WTC11 (cell line): ENCODE measurements around the gene SIGLEC10. TPM values are rescaled to one million over a fixed set of nuclear protein-coding genes. Genes with fewer than 3 reads are reported as not detected.

Source experiments
- ATAC-seq: fragments of 200-7000 bp; cut with Tn5 transposase; 2 replicates; pipeline ENCODE4 v1.10.0; 2021; ENCODE audit warnings: mild to moderate bottlenecking, moderate library complexity
- CTCF ChIA-PET: fragments of 300-600 bp; sonication (Branson Sonifier 250); formaldehyde crosslinking; loops from one replicate; lab custom pipeline; 2021; ENCODE audit warnings: antibody characterized with exemption; lab: Charles Lee
- POLR2A ChIA-PET: fragments of 350-600 bp; sonication (Branson Sonifier 250); formaldehyde crosslinking; loops from one replicate; lab custom pipeline; 2021; ENCODE audit warnings: antibody characterized with exemption; lab: Charles Lee
- DNase-seq: peaks from one replicate; pipeline ENCODE4 v3.0.0; 2021; ENCODE audit warnings: low spot score
- H3K27ac Mint-ChIP-seq: 2 replicates; pipeline ENCODE4 v1.8.0; 2021; ENCODE audit warnings: mixed read lengths
- H3K27me3 Mint-ChIP-seq: 2 replicates; pipeline ENCODE4 v1.8.0; 2021; ENCODE audit warnings: low read depth, mild to moderate bottlenecking, moderate library complexity, mixed read lengths
- H3K36me3 Mint-ChIP-seq: 2 replicates; pipeline ENCODE4 v1.8.0; 2021; ENCODE audit warnings: mixed read lengths
- H3K4me1 Mint-ChIP-seq: 2 replicates; pipeline ENCODE4 v1.8.0; 2022; ENCODE audit warnings: mixed read lengths
- H3K4me3 Mint-ChIP-seq: 2 replicates; pipeline ENCODE4 v1.8.0; 2021; ENCODE audit warnings: mild to moderate bottlenecking, moderate library complexity, mixed read lengths
- H3K9me3 Mint-ChIP-seq: 2 replicates; pipeline ENCODE4 v1.8.0; 2021; ENCODE audit warnings: mixed read lengths
- AR ChIP-seq: fragments of 250-450 bp; sonication (Bioruptor Pico); IDR thresholded peaks from 2 replicates; pipeline ENCODE4 v1.9.0; 2021; ENCODE audit warnings: mild to moderate bottlenecking
- ATF2 ChIP-seq: sonication (generic); formaldehyde crosslinking; IDR thresholded peaks from 2 replicates; pipeline ENCODE4 v1.8.1; 2022; ENCODE audit warnings: low read depth, missing genetic modification reagents, borderline replicate concordance
- ATF6 ChIP-seq: sonication (generic); formaldehyde crosslinking; IDR thresholded peaks from 2 replicates; pipeline ENCODE4 v1.8.1; 2023; ENCODE audit warnings: mild to moderate bottlenecking, missing genetic modification reagents
- CDX4 ChIP-seq: fragments of 250-450 bp; sonication (Bioruptor Pico); IDR thresholded peaks from 2 replicates; pipeline ENCODE4 v1.9.0; 2021; ENCODE audit warnings: moderate library complexity, mild to moderate bottlenecking, inconsistent platforms, borderline replicate concordance
- CREB1 ChIP-seq: sonication (generic); formaldehyde crosslinking; IDR thresholded peaks from 2 replicates; pipeline ENCODE4 v1.8.0; 2023; ENCODE audit warnings: mild to moderate bottlenecking, missing genetic modification reagents
- CREM ChIP-seq: sonication (generic); formaldehyde crosslinking; IDR thresholded peaks from 2 replicates; pipeline ENCODE4 v1.8.1; 2022; ENCODE audit warnings: mild to moderate bottlenecking, missing genetic modification reagents, moderate library complexity
- CTCF ChIP-seq: fragments of 200-600 bp; IDR thresholded peaks from 2 replicates; pipeline ENCODE4 v1.8.0; 2022; ENCODE audit warnings: antibody characterized with exemption
- ERG ChIP-seq: fragments of 250-450 bp; sonication (Bioruptor Pico); IDR thresholded peaks from 2 replicates; pipeline ENCODE4 v1.8.0; 2021; ENCODE audit warnings: mild to moderate bottlenecking
- ESRRA ChIP-seq: sonication (generic); formaldehyde crosslinking; IDR thresholded peaks from 2 replicates; pipeline ENCODE4 v1.8.1; 2022; ENCODE audit warnings: mild to moderate bottlenecking, missing genetic modification reagents, borderline replicate concordance
- FOXK1 ChIP-seq: sonication (generic); formaldehyde crosslinking; IDR thresholded peaks from 2 replicates; pipeline ENCODE4 v1.8.0; 2022; ENCODE audit warnings: mild to moderate bottlenecking, moderate library complexity, missing genetic modification reagents
- FOXP4 ChIP-seq: sonication (generic); formaldehyde crosslinking; IDR thresholded peaks from 2 replicates; pipeline ENCODE4 v1.8.0; 2022; ENCODE audit warnings: mild to moderate bottlenecking, missing genetic modification reagents
- IRF1 ChIP-seq: sonication (generic); formaldehyde crosslinking; IDR thresholded peaks from 2 replicates; pipeline ENCODE4 v1.8.0; 2023; ENCODE audit warnings: missing genetic modification reagents
- IRF2 ChIP-seq: sonication (generic); formaldehyde crosslinking; IDR thresholded peaks from 2 replicates; pipeline ENCODE4 v1.8.0; 2022; ENCODE audit warnings: low read depth, missing genetic modification reagents, borderline replicate concordance
- MAX ChIP-seq: sonication (generic); formaldehyde crosslinking; IDR thresholded peaks from 2 replicates; pipeline ENCODE4 v1.8.0; 2022; ENCODE audit warnings: mild to moderate bottlenecking, missing genetic modification reagents
- RELA ChIP-seq: sonication (generic); formaldehyde crosslinking; IDR thresholded peaks from 2 replicates; pipeline ENCODE4 v1.8.1; 2022; ENCODE audit warnings: missing genetic modification reagents, mild to moderate bottlenecking, borderline replicate concordance
- TEAD1 ChIP-seq: sonication (generic); formaldehyde crosslinking; IDR thresholded peaks from 2 replicates; pipeline ENCODE4 v1.8.0; 2022; ENCODE audit warnings: mild to moderate bottlenecking, missing genetic modification reagents
- TEAD4 ChIP-seq: sonication (generic); formaldehyde crosslinking; IDR thresholded peaks from 2 replicates; pipeline ENCODE4 v1.8.0; 2022; ENCODE audit warnings: mild to moderate bottlenecking, missing genetic modification reagents
- USF1 ChIP-seq: sonication (generic); formaldehyde crosslinking; IDR thresholded peaks from 2 replicates; pipeline ENCODE4 v1.8.0; 2022; ENCODE audit warnings: mild to moderate bottlenecking, missing genetic modification reagents
- USF2 ChIP-seq: sonication (generic); formaldehyde crosslinking; IDR thresholded peaks from 2 replicates; pipeline ENCODE4 v1.8.1; 2023; ENCODE audit warnings: mild to moderate bottlenecking, missing genetic modification reagents, moderate library complexity
- ZNF138 ChIP-seq: sonication (generic); formaldehyde crosslinking; conservative IDR thresholded peaks from 2 replicates; pipeline ENCODE4 v1.8.1; 2022; ENCODE audit warnings: mild to moderate bottlenecking, moderate library complexity, missing genetic modification reagents
- ZNF396 ChIP-seq: fragments of 250-450 bp; sonication (Bioruptor Pico); IDR thresholded peaks from 2 replicates; pipeline ENCODE4 v1.8.0; 2021; ENCODE audit warnings: mild to moderate bottlenecking, moderate library complexity, borderline replicate concordance
- total RNA-seq: library from RNA; stranded (reverse); gene quantifications from 3 replicates; pipeline ENCODE4 v1.2.3, GENCODE V29; 2021

Gene SIGLEC10
- total RNA-seq, 1 experiment from 2014 or later: not detected

GRCh38 chr19:51422053-51422448, 4.6 kb upstream of the SIGLEC10 start:
- peaks cover 10% of the 10 kb centered on the region; the same call in 1 of the 2 replicates for H3K9me3 Mint-ChIP-seq
- H3K4me1 Mint-ChIP-seq: peaks cover 5% of the 10 kb centered on the region; the same call in 1 of the 2 replicates
- H3K27me3 Mint-ChIP-seq: peaks cover 55% of the 10 kb centered on the region
- ChIA-PET CTCF (interaction anchor here (0.6 to 3.1 kb wide), 71 partner anchors 10 to 335 kb away, joined by 3 to 51 read pairs (median 5); partner anchors contain the start of genes C19orf84, CLDND2, ETFB and IGLON5), POLR2A (interaction anchor here (0.7 to 1.4 kb wide), 3 partner anchors 54 to 80 kb away, joined by 4 to 5 read pairs (median 5); partner anchors contain the start of gene ETFB)
- ATAC-seq: peak; percentile 86
- peak overlapping the region; percentile 59 for H3K4me3 Mint-ChIP-seq
- peak; percentile 97 for DNase-seq
- H3K27ac Mint-ChIP-seq: no peak overlapping the region
- H3K36me3 Mint-ChIP-seq: no peaks in the 10 kb centered on the region
- TF ChIP-seq CREM (CRISPR knock-in tag) (peak; percentile 59; the same call in 1 of the 2 replicates), TEAD1 (peak; percentile 94), USF1 (CRISPR knock-in tag) (peak; percentile 73; the same call in 1 of the 2 replicates), FOXP4 (CRISPR knock-in tag) (peak; percentile 99), RELA (CRISPR knock-in tag) (peak; percentile 89; the same call in 1 of the 2 replicates), FOXK1 (CRISPR knock-in tag) (peak; percentile 87; the same call in 1 of the 2 replicates), TEAD4 (peak; percentile 89; the same call in 1 of the 2 replicates), IRF2 (CRISPR knock-in tag) (peak; percentile 43; the same call in 1 of the 2 replicates), ESRRA (CRISPR knock-in tag) (peak; percentile 96), CTCF (peak; percentile 100), ZNF138 (CRISPR knock-in tag) (no peak), ERG (CRISPR knock-in tag) (no peak), CDX4 (CRISPR knock-in tag) (no peak), ZNF396 (no peak), AR (no peak), ATF2 (CRISPR knock-in tag) (no peak), IRF1 (CRISPR knock-in tag) (peak; percentile 93), ATF6 (CRISPR knock-in tag) (0 out of 2 replicates have a peak, but pooled peaks have one; percentile 20), MAX (CRISPR knock-in tag) (peak; percentile 76; the same call in 1 of the 2 replicates), USF2 (CRISPR knock-in tag) (no peak), CREB1 (CRISPR knock-in tag) (peak; percentile 68; the same call in 1 of the 2 replicates)
